Ovary (tissue), 9 donors: ENCODE data around the gene GRK4. TPM values are rescaled to one million over a fixed set of nuclear protein-coding genes. Genes with fewer than 3 reads are reported as not detected.

ENCODE experiments used
- DNase-seq, 5 donors: peaks; one replicate each; pipeline ENCODE4 v3.0.0-alpha.2; 2019 to 2020
- H3K27ac ChIP-seq, 2 donors: fragments of 200-600 bp; one replicate each; pipeline versions ENCODE4 v1.5.1 to v1.8.0; 2019 to 2022
- H3K27me3 ChIP-seq: fragments of 200-600 bp; one replicate; pipeline ENCODE4 v1.8.0; 2022
- H3K36me3 ChIP-seq: fragments of 200-600 bp; sonication (generic); one replicate; pipeline ENCODE4 v1.5.1; 2019
- H3K4me1 ChIP-seq: one replicate; pipeline ENCODE4 v1.8.1; 2013; ENCODE audit warnings: mild to moderate bottlenecking, moderate library complexity; ENCODE audit not compliant: insufficient read depth
- H3K4me3 ChIP-seq: fragments of 200-600 bp; sonication (generic); one replicate; pipeline ENCODE4 v1.5.1; 2017
- H3K9me3 ChIP-seq, 2 donors: fragments of 200-600 bp in 1 of 2; sonication (generic) in 1 of 2; one replicate each; pipeline versions ENCODE4 v1.5.1 to v1.8.1; 2013 to 2019; ENCODE audit warnings: mild to moderate bottlenecking in 1 of 2, moderate library complexity in 1 of 2
- EP300 ChIP-seq: sonication (generic); formaldehyde crosslinking; IDR thresholded peaks from one replicate; pipeline ENCODE4 v1.6.1; 2017; ENCODE audit warnings: antibody characterized with exemption
- POLR2A ChIP-seq: fragments of 450-650 bp; IDR thresholded peaks from one replicate; pipeline ENCODE4 v1.6.1; 2017; ENCODE audit warnings: antibody characterized with exemption, mild to moderate bottlenecking, moderate library complexity
- WGBS, 3 donors: extraction: QIAGEN DNeasy Blood & Tissue Kit in 1 of 3; methylation state at CpG; one replicate each; pipeline versions ENCODE4 v1.1.5 to v1.1.7; 2013 to 2017; 5-methylcytosine and 5-hydroxymethylcytosine counted together
- intact Hi-C, 4 donors: fragments of 100-400 bp; cut with DNase I; formaldehyde crosslinking; loops; one replicate each; pipeline versions ENCODE4 v1.11.0 to v1.15.1; 2022 to 2023
- polyA plus RNA-seq, 2 donors: library from polyadenylated mRNA; stranded (reverse); fragments of 200-250 nt in 1 of 2; fragments of 350-450 nt in 1 of 2; fragmentation: Illumina TruSeq in 1 of 2; extraction: RNeasy Lipid Tissue Mini Kit (QIAGEN cat#74804) in 1 of 2; gene quantifications; one replicate each; pipeline ENCODE4 v1.2.3, GENCODE V29; 2013 to 2014
- total RNA-seq, 7 donors: library from RNA; depleted of rRNA in 2 of 7; stranded (reverse); fragments of >200 nt in 2 of 7; fragmentation: NEBNext Ultra II Directional in 3 of 7; extraction: Animal tissue kit (Norgen Biotek cat#: 25700) in 3 of 7; gene quantifications; one replicate each; pipeline versions ENCODE4 v1.1.0 to v1.2.4, GENCODE V29; 2016 to 2023
- TF ChIP-seq, protein P1 (sequence below), 3 donors: fragments of 450-650 bp in 2 of 3; fragments of 200-600 bp in 1 of 3; IDR thresholded peaks; one replicate each; pipeline versions ENCODE4 v1.5.1 to v1.8.0; 2016 to 2022; ENCODE audit warnings: antibody characterized with exemption in 3 of 3, mild to moderate bottlenecking in 1 of 3
- donor health status: DM: no; HTN: no; CAD: no; lungs with moderate emphysema.
- donor health status: DM: no; HTN: no; CAD: no.
- donor health status: Bipolar disorder and iron deficiency.
- donor health status: DM: yes; HTN: yes; CAD: no.
- donor health status: DM: no; HTN: no; CAD: no.
- donor health status: DM: yes; HTN: yes; CAD: no.

The GRK4 gene
- total and polyA plus RNA-seq, 9 donors, result 3.3 to 17.6 (median 6.9) TPM

- no peak overlapping the region for H3K27ac ChIP-seq
- peaks cover 2% of the 10 kb centered on the region for H3K4me1 ChIP-seq
- no peak overlapping the region for H3K4me3 ChIP-seq
- intact Hi-C loops, result no loop called here
- WGBS, 3 donors, result 76 to 80% (median 79%) methylated on average over 11 of the region's 11 CpGs
- H3K36me3 ChIP-seq, result no peaks in the 10 kb centered on the region
- TF ChIP-seq, protein P1, sequence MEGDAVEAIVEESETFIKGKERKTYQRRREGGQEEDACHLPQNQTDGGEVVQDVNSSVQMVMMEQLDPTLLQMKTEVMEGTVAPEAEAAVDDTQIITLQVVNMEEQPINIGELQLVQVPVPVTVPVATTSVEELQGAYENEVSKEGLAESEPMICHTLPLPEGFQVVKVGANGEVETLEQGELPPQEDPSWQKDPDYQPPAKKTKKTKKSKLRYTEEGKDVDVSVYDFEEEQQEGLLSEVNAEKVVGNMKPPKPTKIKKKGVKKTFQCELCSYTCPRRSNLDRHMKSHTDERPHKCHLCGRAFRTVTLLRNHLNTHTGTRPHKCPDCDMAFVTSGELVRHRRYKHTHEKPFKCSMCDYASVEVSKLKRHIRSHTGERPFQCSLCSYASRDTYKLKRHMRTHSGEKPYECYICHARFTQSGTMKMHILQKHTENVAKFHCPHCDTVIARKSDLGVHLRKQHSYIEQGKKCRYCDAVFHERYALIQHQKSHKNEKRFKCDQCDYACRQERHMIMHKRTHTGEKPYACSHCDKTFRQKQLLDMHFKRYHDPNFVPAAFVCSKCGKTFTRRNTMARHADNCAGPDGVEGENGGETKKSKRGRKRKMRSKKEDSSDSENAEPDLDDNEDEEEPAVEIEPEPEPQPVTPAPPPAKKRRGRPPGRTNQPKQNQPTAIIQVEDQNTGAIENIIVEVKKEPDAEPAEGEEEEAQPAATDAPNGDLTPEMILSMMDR (IDR thresholded peaks at IDR 0.05), result no peak
- no peak for TF ChIP-seq POLR2A
- TF ChIP-seq EP300, result no peak
- peak in 1 of 5 donors; percentile 37 for DNase-seq
- H3K9me3 ChIP-seq, result no peaks in the 10 kb centered on the region
- no peaks in the 10 kb centered on the region for H3K27me3 ChIP-seq
Measured at GRCh38 chr4:2947926-2948325, 15.4 kb upstream of the GRK4 start.

- Histone ChIP-seq H3K4me1 (peaks cover 2% of the 10 kb centered on the region), H3K9me3 (no peaks in the 10 kb centered on the region), H3K4me3 (no peak overlapping the region), H3K27me3 (no peaks in the 10 kb centered on the region), H3K36me3 (no peaks in the 10 kb centered on the region), H3K27ac (no peak overlapping the region)
- TF ChIP-seq EP300 (no peak), POLR2A (no peak)
- TF ChIP-seq, protein P1 (IDR thresholded peaks at IDR 0.05), result no peak
- WGBS, 3 donors, result 88 to 91% (median 90%) methylated on average over 14 of the region's 14 CpGs
- intact Hi-C loops, result no loop called here
- DNase-seq, result peak in 1 of 5 donors; percentile 32
Measured at GRCh38 chr4:2948895-2949781, 14.2 kb upstream of the GRK4 start.

DNA sequence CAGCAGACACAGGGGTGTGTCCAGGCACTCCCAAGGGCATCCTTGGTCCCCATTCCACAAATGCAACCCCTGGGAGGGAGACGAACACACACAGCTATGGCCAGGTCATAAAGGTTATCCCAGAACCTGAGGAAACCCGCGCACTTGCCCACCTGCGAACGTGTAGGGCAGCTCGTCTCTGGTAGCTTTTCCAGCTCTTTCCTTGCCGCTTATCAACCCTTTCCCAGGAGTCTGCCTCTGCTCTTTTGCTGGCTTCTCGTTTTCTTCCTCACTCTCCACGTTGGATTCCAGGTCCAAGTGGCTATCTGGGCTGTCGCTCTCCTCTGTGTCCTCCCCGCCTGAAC, 13.6 kb upstream of the GRK4 start:
- H3K27ac ChIP-seq, result no peak overlapping the region
- no peaks in the 10 kb centered on the region for H3K36me3 ChIP-seq
- intact Hi-C loops, result no loop called here
- H3K9me3 ChIP-seq, result no peaks in the 10 kb centered on the region
- TF ChIP-seq POLR2A, result no peak
- no peak for TF ChIP-seq EP300
- TF ChIP-seq, protein P1 (IDR thresholded peaks at IDR 0.05), result no peak
- H3K27me3 ChIP-seq, result no peaks in the 10 kb centered on the region
- H3K4me1 ChIP-seq, result peaks cover 2% of the 10 kb centered on the region
- 89 to 93% (median 89%) methylated on average over 11 of the region's 11 CpGs for WGBS, 3 donors
- H3K4me3 ChIP-seq, result no peak overlapping the region
- peak in 1 of 5 donors; percentile 31 for DNase-seq

- Histone ChIP-seq H3K4me1 (peaks cover 2% of the 10 kb centered on the region), H3K4me3 (no peak overlapping the region), H3K36me3 (no peaks in the 10 kb centered on the region), H3K9me3 (no peaks in the 10 kb centered on the region), H3K27me3 (no peaks in the 10 kb centered on the region), H3K27ac (no peak overlapping the region)
- intact Hi-C loops, result no loop called here
- peak in 1 of 5 donors; percentile 33 for DNase-seq
- 94% methylated on average over 16 of the region's 16 CpGs for WGBS, 3 donors
- TF ChIP-seq POLR2A (no peak), EP300 (no peak)
- TF ChIP-seq, protein P1 (IDR thresholded peaks at IDR 0.05), result no peak
Measured at GRCh38 chr4:2950221-2950989, 13.0 kb upstream of the GRK4 start.
